OCI-LY1 (cell line): ENCODE results near the gene KAT2A.

Experiments used
- EZH2 ChIP-seq: fragments of 200-600 bp; sonication (generic), shearing (Covaris generic); IDR thresholded peaks from 2 replicates; pipeline ENCODE4 v1.8.0; 2017; ENCODE audit warnings: borderline replicate concordance, mixed run types, mild to moderate bottlenecking, antibody characterized with exemption, low read length, moderate library complexity, mixed read lengths
- TF ChIP-seq, protein P1 (sequence below): fragments of 200-600 bp; sonication (generic), shearing (Covaris generic); IDR thresholded peaks from 2 replicates; pipeline ENCODE4 v1.5.1; 2017; ENCODE audit warnings: mild to moderate bottlenecking, antibody characterized with exemption, low read length, moderate library complexity, mixed read lengths

DNA sequence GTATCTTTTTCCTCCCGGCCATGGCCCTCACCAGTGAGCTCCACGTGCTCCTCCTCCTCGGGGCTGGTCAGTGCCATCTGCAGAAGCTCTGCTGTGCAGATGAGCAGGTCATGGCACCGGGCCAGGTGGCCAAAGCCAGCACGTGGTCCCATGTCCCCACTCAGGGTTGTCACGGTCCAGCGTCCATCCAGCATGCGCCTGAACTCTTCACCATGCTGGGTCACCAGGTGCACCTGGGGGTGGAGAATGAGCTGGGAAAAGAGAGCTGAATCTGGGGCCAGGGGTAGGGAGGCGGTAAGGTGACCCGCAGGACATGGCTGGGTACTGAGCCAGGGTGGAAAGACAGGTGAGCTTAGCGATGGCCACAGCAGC is 9.9 kb downstream of the KAT2A start:
- TF ChIP-seq, protein P1, sequence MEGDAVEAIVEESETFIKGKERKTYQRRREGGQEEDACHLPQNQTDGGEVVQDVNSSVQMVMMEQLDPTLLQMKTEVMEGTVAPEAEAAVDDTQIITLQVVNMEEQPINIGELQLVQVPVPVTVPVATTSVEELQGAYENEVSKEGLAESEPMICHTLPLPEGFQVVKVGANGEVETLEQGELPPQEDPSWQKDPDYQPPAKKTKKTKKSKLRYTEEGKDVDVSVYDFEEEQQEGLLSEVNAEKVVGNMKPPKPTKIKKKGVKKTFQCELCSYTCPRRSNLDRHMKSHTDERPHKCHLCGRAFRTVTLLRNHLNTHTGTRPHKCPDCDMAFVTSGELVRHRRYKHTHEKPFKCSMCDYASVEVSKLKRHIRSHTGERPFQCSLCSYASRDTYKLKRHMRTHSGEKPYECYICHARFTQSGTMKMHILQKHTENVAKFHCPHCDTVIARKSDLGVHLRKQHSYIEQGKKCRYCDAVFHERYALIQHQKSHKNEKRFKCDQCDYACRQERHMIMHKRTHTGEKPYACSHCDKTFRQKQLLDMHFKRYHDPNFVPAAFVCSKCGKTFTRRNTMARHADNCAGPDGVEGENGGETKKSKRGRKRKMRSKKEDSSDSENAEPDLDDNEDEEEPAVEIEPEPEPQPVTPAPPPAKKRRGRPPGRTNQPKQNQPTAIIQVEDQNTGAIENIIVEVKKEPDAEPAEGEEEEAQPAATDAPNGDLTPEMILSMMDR = no peak
- no peak for TF ChIP-seq EZH2
